Uterus (tissue), 2 donors: ENCODE data around the gene NPB.

Experiments
- POLR2A ChIP-seq, 2 donors: fragments of 450-650 bp; IDR thresholded peaks; one replicate each; pipeline ENCODE4 v1.6.1; 2016; ENCODE audit warnings: antibody characterized with exemption in 2 of 2, mild to moderate bottlenecking in 1 of 2, moderate library complexity in 1 of 2
- TF ChIP-seq, protein P1 (sequence below), 4 experiments: fragments of 200-600 bp in 2 of 4; fragments of 450-650 bp in 2 of 4; sonication (generic) in 2 of 4; IDR thresholded peaks; one replicate each; pipeline ENCODE4 v1.5.1; 2016 to 2019; ENCODE audit warnings: antibody characterized with exemption in 4 of 4, mild to moderate bottlenecking in 2 of 4, moderate library complexity in 1 of 4

DNA sequence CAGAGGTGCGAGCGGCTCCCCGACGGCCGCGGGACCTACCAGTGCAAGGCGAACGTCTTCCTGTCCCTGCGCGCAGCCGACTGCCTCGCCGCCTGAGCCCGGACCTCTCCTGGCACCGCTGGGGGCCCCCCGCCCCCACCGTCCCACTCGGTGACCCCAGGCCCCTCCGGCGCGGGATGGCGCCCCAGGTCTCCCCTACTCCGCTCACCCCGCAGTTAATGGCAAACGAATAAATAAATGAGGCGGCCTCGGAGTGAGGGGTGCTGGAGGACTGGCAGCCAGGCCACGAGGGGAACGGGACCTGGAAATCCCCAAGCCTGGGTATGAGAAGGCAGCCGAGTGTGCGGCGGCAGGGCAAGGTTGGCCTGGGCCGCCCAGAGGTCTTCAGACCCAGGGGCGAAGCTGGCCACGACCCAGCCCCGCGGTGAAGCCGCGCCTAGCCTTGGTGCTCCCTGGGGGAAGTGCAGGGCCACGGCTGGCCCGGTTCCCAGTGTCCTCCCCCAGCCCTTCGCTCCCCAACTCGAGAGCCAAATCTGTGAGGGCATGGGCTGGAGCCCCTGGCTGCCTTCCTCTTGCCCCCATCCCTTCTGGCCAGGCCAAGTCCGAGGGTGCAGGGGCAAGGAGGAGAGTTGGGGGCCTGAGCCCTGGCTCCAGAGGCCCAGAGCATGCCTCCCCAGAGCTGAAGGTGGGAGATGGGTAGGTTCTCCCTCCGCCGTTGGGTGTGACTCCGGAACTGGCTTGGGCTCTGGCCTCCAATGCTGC lies 796 bp downstream of the NPB start:
- TF ChIP-seq, protein P1, sequence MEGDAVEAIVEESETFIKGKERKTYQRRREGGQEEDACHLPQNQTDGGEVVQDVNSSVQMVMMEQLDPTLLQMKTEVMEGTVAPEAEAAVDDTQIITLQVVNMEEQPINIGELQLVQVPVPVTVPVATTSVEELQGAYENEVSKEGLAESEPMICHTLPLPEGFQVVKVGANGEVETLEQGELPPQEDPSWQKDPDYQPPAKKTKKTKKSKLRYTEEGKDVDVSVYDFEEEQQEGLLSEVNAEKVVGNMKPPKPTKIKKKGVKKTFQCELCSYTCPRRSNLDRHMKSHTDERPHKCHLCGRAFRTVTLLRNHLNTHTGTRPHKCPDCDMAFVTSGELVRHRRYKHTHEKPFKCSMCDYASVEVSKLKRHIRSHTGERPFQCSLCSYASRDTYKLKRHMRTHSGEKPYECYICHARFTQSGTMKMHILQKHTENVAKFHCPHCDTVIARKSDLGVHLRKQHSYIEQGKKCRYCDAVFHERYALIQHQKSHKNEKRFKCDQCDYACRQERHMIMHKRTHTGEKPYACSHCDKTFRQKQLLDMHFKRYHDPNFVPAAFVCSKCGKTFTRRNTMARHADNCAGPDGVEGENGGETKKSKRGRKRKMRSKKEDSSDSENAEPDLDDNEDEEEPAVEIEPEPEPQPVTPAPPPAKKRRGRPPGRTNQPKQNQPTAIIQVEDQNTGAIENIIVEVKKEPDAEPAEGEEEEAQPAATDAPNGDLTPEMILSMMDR (IDR thresholded peaks at IDR 0.05): no peak
- TF ChIP-seq POLR2A (IDR thresholded peaks at IDR 0.05): no peak
